CD4-positive, alpha-beta T cell treated with Interferon alpha-2 for 1 hour (primary cell): ENCODE data around the gene LEO1.
"Not testable (repeated sequence)": the region's sequence is repeated elsewhere in the genome, so short reads cannot be mapped to it uniquely, and the experiment has no call there.

Source experiments
- DNase-seq, 2 donors: peaks; one replicate each; pipeline ENCODE4 v3.0.0-alpha.2; 2020 to 2022

LEO1 gene

GRCh38 chr15:52003089-52003488 lies 31.5 kb upstream of the LEO1 start:
- DNase-seq, result not testable (repeated sequence)

GRCh38 chr15:52002351-52002750 lies 30.8 kb upstream of the LEO1 start:
- no peak for DNase-seq

- no peak for DNase-seq
Observed at GRCh38 chr15:51992953-51993352, 21.4 kb upstream of the LEO1 start.

- DNase-seq, result no peak
Observed at GRCh38 chr15:51991141-51991540, 19.6 kb upstream of the LEO1 start.

- no peak for DNase-seq
Observed at GRCh38 chr15:51982770-51983103, 11.2 kb upstream of the LEO1 start.

- peak; percentile 18 to 78 for DNase-seq
Observed at GRCh38 chr15:51982013-51982769, 10.6 kb upstream of the LEO1 start.

- DNase-seq, result no peak
Observed at GRCh38 chr15:51973775-51974174, 2.2 kb upstream of the LEO1 start.

- DNase-seq, result no peak
Observed at GRCh38 chr15:51973220-51973619, 1.6 kb upstream of the LEO1 start.

GRCh38 chr15:51971032-51971374 lies 575 bp downstream of the LEO1 start:
- no peak for DNase-seq

GRCh38 chr15:51970132-51970817 lies 1.3 kb downstream of the LEO1 start:
- no peak for DNase-seq

- DNase-seq, result no peak
Observed at GRCh38 chr15:51969728-51970127, 1.9 kb downstream of the LEO1 start.

- no peak for DNase-seq
Observed at GRCh38 chr15:51967583-51967982, 4.0 kb downstream of the LEO1 start.

GRCh38 chr15:51966192-51966591 lies 5.4 kb downstream of the LEO1 start:
- DNase-seq, result no peak

- DNase-seq, result no peak
Observed at GRCh38 chr15:51965691-51966090, 5.9 kb downstream of the LEO1 start.

GRCh38 chr15:51955504-51955903 lies 16.1 kb downstream of the LEO1 start:
- no peak for DNase-seq

- no peak for DNase-seq
Observed at GRCh38 chr15:51952805-51953204, 18.8 kb downstream of the LEO1 start.

- DNase-seq, result no peak
Observed at GRCh38 chr15:51947124-51947523, 24.5 kb downstream of the LEO1 start.

GRCh38 chr15:51939216-51939615 lies 32.4 kb downstream of the LEO1 start:
- no peak for DNase-seq

- no peak for DNase-seq
Observed at GRCh38 chr15:51938286-51938685, 33.3 kb downstream of the LEO1 start.

GRCh38 chr15:51936105-51936478 lies 35.5 kb downstream of the LEO1 start:
- no peak for DNase-seq

- DNase-seq, result no peak
Observed at GRCh38 chr15:51935466-51936104, 36.0 kb downstream of the LEO1 start.

GRCh38 chr15:51932161-51932560 lies 39.4 kb downstream of the LEO1 start:
- DNase-seq, result no peak

GRCh38 chr15:51931638-51932037 lies 39.9 kb downstream of the LEO1 start:
- DNase-seq, result no peak

- DNase-seq, result no peak
Observed at GRCh38 chr15:51931016-51931415, 40.6 kb downstream of the LEO1 start.
